ENCODE results near the gene WWOX. TPM values are rescaled to one million over a fixed set of nuclear protein-coding genes. Genes with fewer than 3 reads are reported as not detected.

WWOX gene
- total RNA-seq, 1 experiment from 2014 or later: 28.3 TPM

DNA sequence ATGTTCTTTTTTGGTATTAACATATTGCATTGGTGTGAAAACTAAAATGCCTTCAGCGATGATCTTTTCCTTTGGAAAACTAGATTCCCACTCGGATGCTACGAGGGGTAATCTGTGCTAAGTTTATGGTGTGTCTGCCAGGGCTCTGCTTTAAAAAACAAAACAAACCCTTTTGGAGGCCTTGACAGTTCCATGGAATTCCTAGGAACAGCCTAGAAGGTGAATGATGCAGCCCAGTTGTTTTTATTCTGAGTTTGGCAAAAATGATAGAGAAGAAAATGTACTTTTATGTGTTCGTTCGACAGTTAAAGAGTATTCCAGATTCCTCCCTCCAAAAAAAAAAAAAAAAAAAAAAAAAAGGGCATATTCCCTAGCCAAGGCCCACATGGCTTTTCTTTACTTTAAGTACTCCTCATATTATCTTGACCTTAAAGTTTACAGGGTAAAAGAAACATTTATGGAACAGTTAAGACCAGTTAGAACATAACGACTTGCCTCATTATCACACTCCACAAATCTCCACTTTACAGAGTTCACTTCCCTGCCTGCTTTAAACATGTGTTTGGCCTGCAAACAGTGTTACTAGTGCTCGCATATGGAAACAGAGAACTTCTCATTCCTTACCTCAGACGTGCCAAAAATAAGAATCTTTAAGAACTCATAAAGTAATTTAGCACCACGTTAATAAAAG, 159.1 kb downstream of the WWOX start:
- ChIA-PET CTCF (no interaction called here), POLR2A (ENCODE audit: unreplicated experiment) (no interaction called here)
- H3K9ac ChIP-seq (ENCODE audit: low read length): no peak overlapping the region
- no peaks in the 10 kb centered on the region for H3K4me1 ChIP-seq (ENCODE audit: insufficient read depth, low read length)
- H3K36me3 ChIP-seq (ENCODE audit: low read depth, low read length): no peaks in the 10 kb centered on the region
- no peak overlapping the region for H2AFZ ChIP-seq (ENCODE audit: low read length)
- DNase-seq (no peak), ATAC-seq (no peak)
- intact Hi-C loops (cut with micrococcal nuclease): no loop called here
- TF ChIP-seq EZH2 (IDR thresholded peaks at IDR 0.05; ENCODE audit: low read length, unreplicated experiment): no peak
- TF ChIP-seq EZH2phosphoT487 (IDR thresholded peaks at IDR 0.05; ENCODE audit: borderline replicate concordance, low read length): no peak
- TF ChIP-seq CTCF (conservative IDR thresholded peaks at IDR 0.05; ENCODE audit: low read depth, low read length): no peak
- H3K9me3 ChIP-seq (ENCODE audit: low read length): no peaks in the 10 kb centered on the region
- H3K27me3 ChIP-seq (ENCODE audit: low read length): no peaks in the 10 kb centered on the region
- H3K4me2 ChIP-seq (ENCODE audit: low read length): no peak overlapping the region
- no peaks in the 10 kb centered on the region for H4K20me1 ChIP-seq (ENCODE audit: low read length)
- no peak overlapping the region for H3K27ac ChIP-seq (ENCODE audit: low read length)
- no peaks in the 10 kb centered on the region for H3F3A ChIP-seq (ENCODE audit: low read length, unreplicated experiment)
- H3K79me2 ChIP-seq (ENCODE audit: low read length): no peaks in the 10 kb centered on the region
- no TSS peak for BruUV-seq (replicated peaks)
- no peak overlapping the region for H3K4me3 ChIP-seq (ENCODE audit: low read length)
- H3K9me2 ChIP-seq (replicated peaks; ENCODE audit: low read length): no peaks in the 10 kb centered on the region

DNA sequence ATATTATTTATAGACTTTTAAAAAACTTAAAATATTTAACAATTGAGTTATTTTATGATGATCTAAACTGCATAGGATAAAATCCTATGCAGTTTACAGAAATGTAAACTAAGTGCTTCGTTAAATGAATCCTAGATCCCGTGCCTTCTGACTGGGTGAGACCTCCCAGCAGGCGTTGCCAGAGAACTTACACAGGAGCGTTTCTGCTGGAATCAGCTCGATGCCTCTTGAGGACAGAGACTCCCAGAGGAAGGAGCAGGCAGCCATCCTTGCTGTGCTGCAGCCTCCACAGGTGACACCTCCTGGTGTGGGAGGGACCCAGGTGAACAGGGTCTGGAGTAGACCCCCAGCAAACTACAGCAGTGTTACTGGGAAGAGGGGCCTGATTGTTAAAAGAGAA, 160.4 kb downstream of the WWOX start:
- no peaks in the 10 kb centered on the region for H3K4me1 ChIP-seq (ENCODE audit: insufficient read depth, low read length)
- H3K9ac ChIP-seq (ENCODE audit: low read length): no peak overlapping the region
- no peaks in the 10 kb centered on the region for H3K9me2 ChIP-seq (replicated peaks; ENCODE audit: low read length)
- no peaks in the 10 kb centered on the region for H3K9me3 ChIP-seq (ENCODE audit: low read length)
- no peaks in the 10 kb centered on the region for H3K27me3 ChIP-seq (ENCODE audit: low read length)
- POLR2A ChIA-PET (ENCODE audit: unreplicated experiment): no interaction called here
- H3K4me3 ChIP-seq (ENCODE audit: low read length): no peak overlapping the region
- no peak overlapping the region for H3K27ac ChIP-seq (ENCODE audit: low read length)
- DNase-seq (no peak), ATAC-seq (no peak)
- CTCF ChIA-PET: no interaction called here
- no peaks in the 10 kb centered on the region for H4K20me1 ChIP-seq (ENCODE audit: low read length)
- no peaks in the 10 kb centered on the region for H3F3A ChIP-seq (ENCODE audit: low read length, unreplicated experiment)
- H3K36me3 ChIP-seq (ENCODE audit: low read depth, low read length): no peaks in the 10 kb centered on the region
- no peak overlapping the region for H2AFZ ChIP-seq (ENCODE audit: low read length)
- no peak for TF ChIP-seq EZH2 (IDR thresholded peaks at IDR 0.05; ENCODE audit: low read length, unreplicated experiment)
- TF ChIP-seq EZH2phosphoT487 (IDR thresholded peaks at IDR 0.05; ENCODE audit: borderline replicate concordance, low read length): no peak
- no peak for TF ChIP-seq CTCF (conservative IDR thresholded peaks at IDR 0.05; ENCODE audit: low read depth, low read length)
- intact Hi-C loops (cut with micrococcal nuclease): no loop called here
- H3K4me2 ChIP-seq (ENCODE audit: low read length): no peak overlapping the region
- no TSS peak for BruUV-seq (replicated peaks)
- no peaks in the 10 kb centered on the region for H3K79me2 ChIP-seq (ENCODE audit: low read length)

DNA sequence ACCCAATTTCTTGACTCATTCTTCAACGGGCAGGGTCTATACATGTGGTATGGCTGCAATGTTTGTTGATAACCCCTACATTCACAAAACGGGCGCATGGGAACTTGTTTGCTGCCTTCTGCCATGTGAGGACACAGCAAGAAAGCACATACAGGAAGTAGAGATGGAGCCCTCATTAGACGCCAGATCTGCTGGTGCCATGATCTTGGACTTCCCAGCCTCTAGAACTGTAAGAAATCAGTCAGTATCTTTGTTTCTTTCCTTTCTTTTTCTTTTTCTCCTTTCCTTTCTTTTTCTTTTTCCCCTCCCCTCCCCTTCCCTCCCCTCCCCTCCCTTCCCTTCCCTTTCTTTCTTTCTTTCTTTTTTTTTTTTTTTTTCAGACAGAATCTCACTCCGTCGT, 165.2 kb downstream of the WWOX start:
- Histone ChIP-seq H3K79me2 (ENCODE audit: low read length) (no peaks in the 10 kb centered on the region), H3K4me2 (ENCODE audit: low read length) (no peak overlapping the region), H3K9me3 (ENCODE audit: low read length) (no peaks in the 10 kb centered on the region), H3K9ac (ENCODE audit: low read length) (no peak overlapping the region), H3K27me3 (ENCODE audit: low read length) (no peaks in the 10 kb centered on the region), H3K9me2 (replicated peaks; ENCODE audit: low read length) (no peaks in the 10 kb centered on the region), H4K20me1 (ENCODE audit: low read length) (no peaks in the 10 kb centered on the region), H3K4me1 (ENCODE audit: insufficient read depth, low read length) (no peaks in the 10 kb centered on the region), H3F3A (ENCODE audit: low read length, unreplicated experiment) (no peaks in the 10 kb centered on the region), H3K36me3 (ENCODE audit: low read depth, low read length) (no peaks in the 10 kb centered on the region), H3K4me3 (ENCODE audit: low read length) (no peak overlapping the region), H3K27ac (ENCODE audit: low read length) (no peak overlapping the region), H2AFZ (ENCODE audit: low read length) (no peak overlapping the region)
- ChIA-PET POLR2A (ENCODE audit: unreplicated experiment) (no interaction called here), CTCF (no interaction called here)
- DNase-seq: no peak
- TF ChIP-seq EZH2 (IDR thresholded peaks at IDR 0.05; ENCODE audit: low read length, unreplicated experiment): no peak
- no peak for TF ChIP-seq CTCF (conservative IDR thresholded peaks at IDR 0.05; ENCODE audit: low read depth, low read length)
- TF ChIP-seq EZH2phosphoT487 (IDR thresholded peaks at IDR 0.05; ENCODE audit: borderline replicate concordance, low read length): no peak
- intact Hi-C loops (cut with micrococcal nuclease): no loop called here
- ATAC-seq: no peak
- no TSS peak for BruUV-seq (replicated peaks)
